ENCODE results near the gene ROBO2. TPM values are rescaled to one million over a fixed set of nuclear protein-coding genes. Genes with fewer than 3 reads are reported as not detected.

ROBO2 gene
- total and polyA plus RNA-seq, 10 of the 15 experiments (the other 5 are each of a cell fraction or from before 2014, with no cell fraction given), result 0.22 to 2.5 (median 0.81) TPM

DNA sequence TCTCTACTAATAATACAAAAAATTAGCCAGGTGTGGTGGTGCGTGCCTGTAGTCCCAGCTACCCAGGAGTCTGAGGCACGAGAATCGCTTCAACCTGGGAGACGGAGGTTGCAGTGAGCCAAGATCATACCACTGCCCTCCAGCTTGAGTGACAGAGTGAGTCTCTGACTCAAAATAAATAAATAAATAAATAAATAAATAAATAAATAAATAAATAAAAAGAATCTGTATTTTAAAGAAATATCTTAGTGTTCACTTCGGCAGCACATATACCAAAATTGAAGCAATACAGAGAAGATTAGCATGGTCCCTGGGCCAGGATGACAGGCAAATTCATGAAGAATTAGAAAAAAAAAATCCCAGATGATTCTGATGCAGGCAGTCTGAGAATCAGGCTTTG, 51.9 kb downstream of the ROBO2 start (continued):
- TF ChIP-seq, protein P1, sequence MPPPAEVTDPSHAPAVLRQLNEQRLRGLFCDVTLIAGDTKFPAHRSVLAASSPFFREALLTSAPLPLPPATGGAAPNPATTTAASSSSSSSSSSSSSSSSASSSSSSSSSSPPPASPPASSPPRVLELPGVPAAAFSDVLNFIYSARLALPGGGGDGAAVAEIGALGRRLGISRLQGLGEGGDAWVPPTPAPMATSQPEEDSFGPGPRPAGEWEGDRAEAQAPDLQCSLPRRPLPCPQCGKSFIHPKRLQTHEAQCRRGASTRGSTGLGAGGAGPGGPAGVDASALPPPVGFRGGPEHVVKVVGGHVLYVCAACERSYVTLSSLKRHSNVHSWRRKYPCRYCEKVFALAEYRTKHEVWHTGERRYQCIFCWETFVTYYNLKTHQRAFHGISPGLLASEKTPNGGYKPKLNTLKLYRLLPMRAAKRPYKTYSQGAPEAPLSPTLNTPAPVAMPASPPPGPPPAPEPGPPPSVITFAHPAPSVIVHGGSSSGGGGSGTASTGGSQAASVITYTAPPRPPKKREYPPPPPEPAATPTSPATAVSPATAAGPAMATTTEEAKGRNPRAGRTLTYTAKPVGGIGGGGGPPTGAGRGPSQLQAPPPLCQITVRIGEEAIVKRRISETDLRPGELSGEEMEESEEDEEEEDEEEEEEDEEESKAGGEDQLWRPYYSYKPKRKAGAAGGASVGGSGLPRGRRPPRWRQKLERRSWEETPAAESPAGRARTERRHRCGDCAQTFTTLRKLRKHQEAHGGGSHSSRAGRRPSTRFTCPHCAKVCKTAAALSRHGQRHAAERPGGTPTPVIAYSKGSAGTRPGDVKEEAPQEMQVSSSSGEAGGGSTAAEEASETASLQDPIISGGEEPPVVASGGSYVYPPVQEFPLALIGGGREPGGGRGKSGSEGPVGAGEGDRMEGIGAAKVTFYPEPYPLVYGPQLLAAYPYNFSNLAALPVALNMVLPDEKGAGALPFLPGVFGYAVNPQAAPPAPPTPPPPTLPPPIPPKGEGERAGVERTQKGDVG (CRISPR knock-in tag; IDR thresholded peaks at IDR 0.05), result no peak

- Histone ChIP-seq H3K27me3 (replicated peaks in 1 of 2; ENCODE audit: control insufficient read depth in 2 of 2, insufficient read depth in 2 of 2, low read length in 1 of 2) (no peaks in the 10 kb centered on the region), H4K20me1 (ENCODE audit: control insufficient read depth, insufficient read depth) (no peaks in the 10 kb centered on the region), H3K27ac (ENCODE audit: control insufficient read depth, insufficient read depth) (no peak overlapping the region), H3K9me3 (replicated peaks; ENCODE audit: control insufficient read depth, insufficient read depth, low read length) (no peaks in the 10 kb centered on the region), H3K79me2 (ENCODE audit: control insufficient read depth, insufficient read depth, low read length) (no peaks in the 10 kb centered on the region), H3K4me2 (ENCODE audit: control insufficient read depth, insufficient read depth) (no peak overlapping the region), H3K4me3 (no peak overlapping the region), H3K4me1 (ENCODE audit: control insufficient read depth, insufficient read depth, low read length) (no peaks in the 10 kb centered on the region), H2AFZ (ENCODE audit: control insufficient read depth, low read depth, low read length) (no peak overlapping the region), H3K9ac (ENCODE audit: control insufficient read depth, insufficient read depth, low read length) (no peak overlapping the region), H3K36me3 (ENCODE audit: control insufficient read depth in 2 of 2, insufficient read depth in 2 of 2, low read length in 1 of 2) (no peaks in the 10 kb centered on the region)
- ChIA-PET RAD21 (ENCODE audit: unreplicated experiment) (no interaction called here), SMC1A (ENCODE audit: uncharacterized antibody, unreplicated experiment) (no interaction called here), POLR2A (no interaction called here), CTCF (interaction anchor here (0.9 kb wide), 1 partner anchor 12 kb away, joined by 3 read pairs; no protein-coding TSS in a partner anchor)
- no TSS peak for BruUV-seq (replicated peaks)
- FAIRE-seq, result no peak
- 4% methylated on average over 2 of the region's 2 CpGs for WGBS (ENCODE audit: insufficient coverage, insufficient replicate concordance, low lambda C conversion rate, missing lambda C conversion rate)
- TF ChIP-seq HDAC2 (IDR thresholded peaks at IDR 0.05) (no peak), RBBP5 (conservative IDR thresholded peaks at IDR 0.05) (no peak), ZBED1 (IDR thresholded peaks at IDR 0.05; ENCODE audit: borderline replicate concordance) (no peak), FOXK2 (IDR thresholded peaks at IDR 0.05) (no peak), DPF2 (IDR thresholded peaks at IDR 0.05) (no peak), KAT2A (conservative IDR thresholded peaks at IDR 0.05; ENCODE audit: control insufficient read depth, low read depth, low read length) (no peak), CBX5 (IDR thresholded peaks at IDR 0.05; ENCODE audit: low read depth) (no peak), ELK1 (IDR thresholded peaks at IDR 0.05; ENCODE audit: low read depth, low read length) (no peak), TCF3 (IDR thresholded peaks at IDR 0.05; ENCODE audit: borderline replicate concordance, insufficient read depth, low read depth, low read length) (no peak), SRF (IDR thresholded peaks at IDR 0.05; ENCODE audit: low read depth in 2 of 2, low read length in 2 of 2) (no peak)
- TF ChIP-seq, protein P2, sequence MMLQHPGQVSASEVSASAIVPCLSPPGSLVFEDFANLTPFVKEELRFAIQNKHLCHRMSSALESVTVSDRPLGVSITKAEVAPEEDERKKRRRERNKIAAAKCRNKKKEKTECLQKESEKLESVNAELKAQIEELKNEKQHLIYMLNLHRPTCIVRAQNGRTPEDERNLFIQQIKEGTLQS (IDR thresholded peaks at IDR 0.05; ENCODE audit: borderline replicate concordance, extremely low read depth, low read depth, low read length), result no peak
- intact Hi-C loops (cut with micrococcal nuclease; ENCODE audit: unreplicated experiment) (no loop called here), in situ Hi-C loops (cut with MboI) (no loop called here)
- no peak for DNase-seq (ENCODE audit: low read depth, low spot score)
- ATAC-seq, result no peak
These were observed 53.2 kb downstream of the ROBO2 start for GRCh38 chr3:77093101-77093500.

All from GM12878 (cell line).